Small intestine (tissue), 7 donors: ENCODE measurements around the gene RBMS3. TPM values are rescaled to one million over a fixed set of nuclear protein-coding genes. Genes with fewer than 3 reads are reported as not detected.

Source experiments
- DNase-seq, 2 donors: peaks; one replicate each; pipeline versions ENCODE4 v3.0.0 to v3.0.0-alpha.2; 2013
- FAIRE-seq: peaks from 2 replicates; lab custom pipeline; 2012; peaks lifted over from hg19 to GRCh38; lab: Jason Lieb, UNC
- H3K27ac ChIP-seq, 3 donors: one replicate each; pipeline ENCODE4 v1.5.1; 2013; ENCODE audit warnings: low read length in 2 of 3, mild to moderate bottlenecking in 2 of 3, control low read depth in 1 of 3, inconsistent platforms in 1 of 3, low read depth in 1 of 3, moderate library complexity in 1 of 3
- H3K27me3 ChIP-seq, 3 donors: one replicate each; pipeline ENCODE4 v1.6.1; 2013; ENCODE audit warnings: low read length in 3 of 3, inconsistent platforms in 1 of 3; ENCODE audit not compliant: control insufficient read depth in 3 of 3, insufficient read depth in 3 of 3
- H3K36me3 ChIP-seq, 3 donors: one replicate each; pipeline ENCODE4 v1.6.1; 2013; ENCODE audit warnings: low read length in 3 of 3, inconsistent platforms in 1 of 3, low read depth in 1 of 3, mild to moderate bottlenecking in 1 of 3, moderate library complexity in 1 of 3; ENCODE audit not compliant: control insufficient read depth in 3 of 3, insufficient read depth in 2 of 3
- H3K4me1 ChIP-seq, 3 donors: one replicate each; pipeline ENCODE4 v1.6.1; 2013; ENCODE audit warnings: low read length in 2 of 3, inconsistent platforms in 1 of 3, low read depth in 1 of 3, mild to moderate bottlenecking in 1 of 3, moderate library complexity in 1 of 3; ENCODE audit not compliant: control insufficient read depth in 3 of 3, insufficient read depth in 2 of 3
- H3K4me3 ChIP-seq, 3 donors: one replicate each; pipeline ENCODE4 v1.5.1; 2013; ENCODE audit warnings: low read length in 3 of 3, control low read depth in 1 of 3, inconsistent platforms in 1 of 3, low read depth in 1 of 3, mild to moderate bottlenecking in 1 of 3, moderate library complexity in 1 of 3
- H3K9me3 ChIP-seq, 2 donors: one replicate each; pipeline ENCODE4 v1.6.1; 2013; ENCODE audit warnings: low read depth in 1 of 2, low read length in 1 of 2; ENCODE audit not compliant: control insufficient read depth in 2 of 2, insufficient read depth in 1 of 2
- WGBS, 3 donors: extraction: QIAGEN DNeasy Blood & Tissue Kit; methylation state at CpG; one replicate each; pipeline ENCODE4 v1.1.7; 2013; 5-methylcytosine and 5-hydroxymethylcytosine counted together
- polyA plus RNA-seq, 4 donors: library from polyadenylated mRNA; stranded (reverse) in 3 of 4; unstranded in 1 of 4; fragments of 200-250 nt in 3 of 4; fragments of 120-200 nt in 1 of 4; gene quantifications; one replicate each; pipeline versions ENCODE4 v1.2.1 to v1.2.3, GENCODE V29; 2013
- donor health status: healthy with polysubstance abuse.
- donor health status: control.
- donor health status: control.
- donor health status: Bipolar disorder and iron deficiency.
- donor health status: healthy.

Gene RBMS3
- polyA plus RNA-seq, 4 donors, result 0.81 to 6.4 (median 4.8) TPM; not detected in 1

DNA sequence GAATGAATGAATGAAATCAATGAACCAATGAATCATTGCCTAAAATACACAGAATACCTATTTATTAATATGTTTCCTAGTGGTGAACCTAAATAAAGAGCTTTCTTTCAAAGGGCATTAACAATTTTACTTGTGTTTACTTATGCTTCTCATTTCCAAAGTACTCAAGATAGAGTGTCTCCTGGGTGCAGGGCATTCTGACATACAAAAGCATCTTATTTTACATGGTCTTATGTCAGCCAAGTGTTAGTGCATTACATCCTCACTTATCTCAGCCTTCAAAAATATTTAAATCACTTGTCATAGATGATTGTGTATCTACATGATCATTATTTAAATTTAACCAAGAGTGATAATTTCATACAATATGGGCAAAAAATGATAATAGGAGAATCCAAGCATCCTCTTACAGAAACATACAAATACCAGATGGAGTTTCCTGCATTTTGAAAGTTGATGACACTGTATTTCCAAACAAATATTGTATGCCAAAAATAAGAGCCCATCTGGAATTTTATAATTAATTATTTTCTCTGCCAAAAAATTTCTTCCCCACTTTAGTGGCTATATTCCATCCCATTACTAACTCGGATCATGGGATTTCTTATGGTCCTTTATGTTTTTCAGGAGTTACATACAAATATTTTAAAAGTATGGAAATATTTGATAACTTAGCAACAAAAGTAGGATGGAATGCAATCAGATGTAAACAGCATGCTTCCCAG lies 279.0 kb downstream of the RBMS3 start:
- no peaks in the 10 kb centered on the region for H3K36me3 ChIP-seq
- H3K4me3 ChIP-seq, result no peak overlapping the region
- 61 to 83% (median 67%) methylated on average over 1 of the region's 1 CpG for WGBS, 3 donors
- FAIRE-seq, result no peak
- no peaks in the 10 kb centered on the region for H3K27me3 ChIP-seq
- no peak for DNase-seq
- no peaks in the 10 kb centered on the region for H3K9me3 ChIP-seq
- H3K4me1 ChIP-seq, result no peaks in the 10 kb centered on the region
- no peak overlapping the region for H3K27ac ChIP-seq

GRCh38 chr3:29561651-29562149 lies 280.8 kb downstream of the RBMS3 start:
- H3K9me3 ChIP-seq, result no peaks in the 10 kb centered on the region
- H3K36me3 ChIP-seq, result no peaks in the 10 kb centered on the region
- no peak overlapping the region for H3K27ac ChIP-seq
- no peak overlapping the region for H3K4me3 ChIP-seq
- no peak for FAIRE-seq
- H3K4me1 ChIP-seq, result no peaks in the 10 kb centered on the region
- no peaks in the 10 kb centered on the region for H3K27me3 ChIP-seq
- 86 to 98% (median 94%) methylated on average over 4 of the region's 4 CpGs for WGBS, 3 donors
- DNase-seq, result no peak

GRCh38 chr3:29565236-29565635 lies 284.4 kb downstream of the RBMS3 start:
- DNase-seq, result no peak
- no peaks in the 10 kb centered on the region for H3K4me1 ChIP-seq
- no peak for FAIRE-seq
- H3K36me3 ChIP-seq, result no peaks in the 10 kb centered on the region
- no peak overlapping the region for H3K4me3 ChIP-seq
- no peaks in the 10 kb centered on the region for H3K27me3 ChIP-seq
- H3K27ac ChIP-seq, result no peak overlapping the region
- no peaks in the 10 kb centered on the region for H3K9me3 ChIP-seq

GRCh38 chr3:29567501-29567900 lies 286.6 kb downstream of the RBMS3 start:
- Histone ChIP-seq H3K4me1 (no peaks in the 10 kb centered on the region), H3K4me3 (no peak overlapping the region), H3K9me3 (no peaks in the 10 kb centered on the region), H3K36me3 (no peaks in the 10 kb centered on the region), H3K27ac (no peak overlapping the region), H3K27me3 (no peaks in the 10 kb centered on the region)
- FAIRE-seq (no peak), DNase-seq (no peak)
- 57 to 70% (median 67%) methylated on average over 4 of the region's 4 CpGs for WGBS, 3 donors

- DNase-seq (no peak), FAIRE-seq (no peak)
- H3K9me3 ChIP-seq, result no peaks in the 10 kb centered on the region
- WGBS, 3 donors, result 56 to 66% (median 66%) methylated on average over 2 of the region's 2 CpGs
- no peaks in the 10 kb centered on the region for H3K4me1 ChIP-seq
- no peaks in the 10 kb centered on the region for H3K27me3 ChIP-seq
- no peak overlapping the region for H3K27ac ChIP-seq
- no peak overlapping the region for H3K4me3 ChIP-seq
- no peaks in the 10 kb centered on the region for H3K36me3 ChIP-seq
Measured at GRCh38 chr3:29568355-29568754, 287.5 kb downstream of the RBMS3 start.

DNA sequence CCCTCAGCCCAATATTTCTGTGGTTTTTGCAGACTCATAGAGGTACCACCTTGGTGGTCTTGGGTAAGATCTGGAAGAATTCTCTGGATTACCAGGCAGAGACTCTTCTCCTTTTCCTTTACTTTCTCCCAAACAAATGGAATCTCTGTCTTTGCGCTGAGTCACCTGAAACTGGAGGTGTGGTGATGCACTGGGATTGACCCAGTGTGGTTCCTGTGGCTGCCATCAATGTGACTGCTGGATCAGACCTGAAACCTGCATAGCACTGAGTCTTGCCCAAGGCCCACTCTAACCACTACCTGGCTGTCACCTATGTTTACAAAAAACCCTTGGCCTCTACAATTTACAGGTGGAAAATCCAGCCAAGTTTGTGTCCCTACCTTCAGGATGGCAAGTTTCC lies 295.3 kb downstream of the RBMS3 start:
- H3K27ac ChIP-seq, result no peak overlapping the region
- H3K4me3 ChIP-seq, result no peak overlapping the region
- 90 to 100% (median 95%) methylated on average over 1 of the region's 1 CpG for WGBS, 3 donors
- DNase-seq, result no peak
- H3K9me3 ChIP-seq, result no peaks in the 10 kb centered on the region
- no peaks in the 10 kb centered on the region for H3K4me1 ChIP-seq
- H3K36me3 ChIP-seq, result no peaks in the 10 kb centered on the region
- no peaks in the 10 kb centered on the region for H3K27me3 ChIP-seq
- no peak for FAIRE-seq

GRCh38 chr3:29576675-29577074 lies 295.8 kb downstream of the RBMS3 start:
- Histone ChIP-seq H3K27ac (no peak overlapping the region), H3K9me3 (no peaks in the 10 kb centered on the region)
- no peak for FAIRE-seq

DNA sequence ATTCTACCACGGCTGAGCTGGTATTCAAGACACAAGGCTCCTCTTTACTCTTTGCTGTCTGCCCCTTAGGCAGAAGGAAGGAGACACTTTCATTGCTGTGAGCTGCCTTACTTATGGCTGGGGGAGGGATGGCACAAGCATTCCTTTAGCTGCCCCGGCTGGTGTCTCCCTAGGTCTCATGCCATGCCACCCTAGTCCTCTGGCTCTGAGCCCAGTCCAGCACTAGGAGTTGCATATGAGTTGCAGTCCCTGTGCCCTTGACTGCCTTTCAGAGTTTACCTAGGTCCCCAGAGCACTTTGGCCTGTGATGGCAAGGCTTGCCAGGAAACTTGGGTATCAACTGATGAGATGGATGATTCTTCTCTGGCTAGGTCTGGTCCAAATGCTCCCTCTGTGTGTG lies 296.4 kb downstream of the RBMS3 start:
- Histone ChIP-seq H3K4me3 (no peak overlapping the region), H3K9me3 (no peaks in the 10 kb centered on the region), H3K4me1 (no peaks in the 10 kb centered on the region), H3K36me3 (no peaks in the 10 kb centered on the region), H3K27ac (no peak overlapping the region), H3K27me3 (no peaks in the 10 kb centered on the region)
- DNase-seq (no peak), FAIRE-seq (no peak)
- 77 to 88% (median 84%) methylated on average over 2 of the region's 2 CpGs for WGBS, 3 donors

More at GRCh38 chr3:29576675-29577074, 295.8 kb downstream of the RBMS3 start:
- no peaks in the 10 kb centered on the region for H3K4me1 ChIP-seq
- H3K4me3 ChIP-seq, result no peak overlapping the region
- no peaks in the 10 kb centered on the region for H3K36me3 ChIP-seq
- no peaks in the 10 kb centered on the region for H3K27me3 ChIP-seq
- DNase-seq, result no peak

GRCh38 chr3:29581311-29581710 lies 300.4 kb downstream of the RBMS3 start:
- Histone ChIP-seq H3K27ac (no peak overlapping the region), H3K9me3 (no peaks in the 10 kb centered on the region), H3K4me3 (no peak overlapping the region), H3K4me1 (no peaks in the 10 kb centered on the region), H3K27me3 (no peaks in the 10 kb centered on the region), H3K36me3 (no peaks in the 10 kb centered on the region)
- no peak for FAIRE-seq
- WGBS, 3 donors, result 60 to 74% (median 66%) methylated on average over 1 of the region's 1 CpG
- DNase-seq, result no peak
